GM12874 (cell line): ENCODE results near the gene PLPPR3.

Source experiments
- CTCF ChIP-seq: IDR thresholded peaks from 2 replicates; pipeline ENCODE4 v1.5.1; 2011; ENCODE audit warnings: low read depth, mild to moderate bottlenecking, control low read depth, low read length, moderate library complexity; ENCODE audit not compliant: insufficient read depth

PLPPR3 gene

DNA sequence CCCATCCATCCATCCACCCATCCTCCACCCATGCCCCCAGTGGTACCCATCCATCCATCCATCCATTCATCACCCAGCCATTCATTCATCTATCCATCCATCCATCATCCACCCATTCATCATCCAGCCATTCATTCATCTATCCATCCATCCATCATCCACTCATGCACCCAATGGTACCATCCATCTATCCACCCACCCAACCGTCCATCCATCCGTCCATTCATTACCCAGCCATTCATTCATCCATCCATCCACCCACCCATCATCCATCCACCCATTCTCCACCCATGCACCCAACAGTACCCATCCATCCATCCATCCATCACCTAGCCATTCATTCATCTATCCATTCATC is 5.3 kb downstream of the PLPPR3 start:
- TF ChIP-seq CTCF = no peak

DNA sequence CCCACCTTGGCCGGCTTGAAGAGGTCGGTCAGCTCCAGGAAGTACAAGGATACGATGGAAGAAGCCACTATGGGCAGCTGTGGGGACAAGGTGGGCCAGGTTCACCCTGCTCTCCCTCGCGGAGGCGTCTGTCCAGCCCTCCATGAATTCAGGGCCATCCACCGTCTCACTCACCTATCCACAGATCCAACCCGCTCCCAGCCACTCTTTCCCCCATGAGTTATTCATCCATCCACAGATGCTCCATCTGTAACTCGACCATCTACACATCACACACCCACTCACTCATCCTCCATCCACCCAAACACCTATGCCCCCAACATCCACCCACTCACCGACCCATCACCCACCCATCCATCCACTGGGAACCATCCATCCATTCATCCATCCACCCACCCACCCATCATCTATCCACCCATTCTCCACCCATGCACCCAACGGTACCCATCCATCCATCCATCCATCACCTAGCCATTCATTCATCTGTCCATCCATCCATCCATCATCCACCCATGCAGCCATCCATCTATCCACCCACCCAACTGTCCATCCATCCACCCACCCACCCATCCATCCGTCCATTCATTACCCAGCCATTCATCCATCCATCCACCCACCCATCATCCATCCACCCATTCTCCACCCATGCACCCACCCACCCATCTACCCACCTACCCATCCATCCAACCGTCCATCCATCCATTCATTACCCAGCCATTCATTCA is 5.8 kb downstream of the PLPPR3 start:
- TF ChIP-seq CTCF = no peak

DNA sequence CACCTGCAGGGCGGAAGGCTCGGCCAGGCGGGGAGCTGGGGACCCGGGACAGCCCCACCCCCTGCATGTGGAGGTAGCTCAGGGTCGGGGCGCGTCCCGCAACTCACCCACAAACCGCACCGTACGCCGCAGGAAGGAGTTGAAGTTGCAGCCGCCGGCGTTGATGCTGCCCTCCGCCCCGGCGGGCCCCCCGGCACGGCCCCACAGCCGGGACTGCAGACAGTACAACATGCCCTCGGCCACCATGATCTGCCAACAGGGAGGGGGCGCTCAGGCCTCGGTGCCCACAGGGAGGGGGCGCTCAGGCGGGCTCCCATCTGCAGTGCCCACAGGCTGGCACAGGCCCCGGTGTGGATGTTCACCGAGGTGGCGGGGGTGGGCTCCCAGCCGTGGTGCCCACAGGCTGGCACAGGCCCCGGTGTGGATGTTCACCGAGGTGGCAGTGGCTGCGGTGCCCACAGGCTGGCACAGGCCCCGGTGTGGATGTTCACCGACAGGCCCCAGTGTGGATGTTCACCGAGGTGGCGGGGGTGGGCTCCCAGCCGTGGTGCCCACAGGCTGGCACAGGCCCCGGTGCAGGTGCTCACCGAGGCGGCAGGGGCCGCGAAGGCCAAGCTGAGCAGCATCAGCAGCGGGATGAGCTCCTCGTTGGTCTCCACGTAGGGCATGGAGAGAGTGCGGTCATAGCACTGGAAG is 6.5 kb downstream of the PLPPR3 start:
- no peak for TF ChIP-seq CTCF

GRCh38 chr19:814152-815078 is 7.3 kb downstream of the PLPPR3 start:
- TF ChIP-seq CTCF = no peak

DNA sequence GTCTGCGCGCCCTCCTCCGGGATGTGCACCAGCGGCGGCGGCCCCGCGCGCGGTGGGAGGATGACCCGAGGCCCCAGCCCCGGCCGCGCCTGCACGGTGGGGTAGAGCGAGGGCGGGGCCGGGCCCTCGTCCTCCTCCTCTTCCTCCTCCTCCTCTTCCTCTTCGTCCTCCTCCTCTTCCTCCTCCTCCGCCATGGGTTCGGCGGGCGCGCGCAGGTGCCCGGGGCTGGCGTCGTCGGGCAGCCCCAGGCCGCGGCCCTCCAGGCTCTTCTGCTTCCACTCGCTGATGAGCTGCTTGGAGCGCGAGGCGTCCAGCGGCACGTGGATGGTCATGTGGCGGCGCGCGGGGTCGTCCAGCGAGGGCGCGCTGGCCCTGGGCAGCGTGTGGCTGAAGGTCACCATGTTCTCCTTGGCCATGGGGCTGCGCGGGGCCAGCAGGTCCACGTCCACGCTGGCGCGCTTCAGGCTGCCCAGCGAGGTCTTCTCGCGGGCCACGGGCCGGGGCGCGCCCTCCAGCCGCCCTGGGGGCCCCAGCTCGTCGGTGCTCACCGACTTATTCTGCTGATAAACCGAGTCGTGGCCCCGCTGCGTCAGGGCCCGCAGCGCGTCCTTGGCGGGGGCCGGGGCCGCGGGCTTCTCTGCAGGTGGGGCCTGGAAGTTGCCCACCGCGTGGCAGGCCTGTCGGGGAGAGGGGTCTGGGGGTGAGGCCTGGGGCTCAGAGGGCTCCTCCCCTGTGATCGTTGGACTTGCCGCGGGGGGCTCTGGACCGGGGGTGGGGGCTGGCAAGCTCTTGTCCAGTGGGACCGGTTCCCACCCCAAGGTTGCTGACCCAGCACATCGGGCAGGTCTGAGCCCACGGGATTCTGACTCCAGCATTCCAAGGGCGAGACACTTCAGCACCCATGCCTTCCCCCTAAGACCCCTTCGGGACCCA is 8.3 kb downstream of the PLPPR3 start:
- TF ChIP-seq CTCF = no peak

- TF ChIP-seq CTCF = no peak
Measured at GRCh38 chr19:812747-813218, 9.0 kb downstream of the PLPPR3 start.
